GM19099 (cell line): ENCODE data around the gene CAPZA2.

ENCODE experiments used
- POLR2A ChIP-seq: IDR thresholded peaks from 3 replicates; pipeline ENCODE4 v1.6.1; 2011; ENCODE audit warnings: low read depth; ENCODE audit not compliant: insufficient read length; ENCODE audit errors: extremely low read depth

The CAPZA2 gene

DNA sequence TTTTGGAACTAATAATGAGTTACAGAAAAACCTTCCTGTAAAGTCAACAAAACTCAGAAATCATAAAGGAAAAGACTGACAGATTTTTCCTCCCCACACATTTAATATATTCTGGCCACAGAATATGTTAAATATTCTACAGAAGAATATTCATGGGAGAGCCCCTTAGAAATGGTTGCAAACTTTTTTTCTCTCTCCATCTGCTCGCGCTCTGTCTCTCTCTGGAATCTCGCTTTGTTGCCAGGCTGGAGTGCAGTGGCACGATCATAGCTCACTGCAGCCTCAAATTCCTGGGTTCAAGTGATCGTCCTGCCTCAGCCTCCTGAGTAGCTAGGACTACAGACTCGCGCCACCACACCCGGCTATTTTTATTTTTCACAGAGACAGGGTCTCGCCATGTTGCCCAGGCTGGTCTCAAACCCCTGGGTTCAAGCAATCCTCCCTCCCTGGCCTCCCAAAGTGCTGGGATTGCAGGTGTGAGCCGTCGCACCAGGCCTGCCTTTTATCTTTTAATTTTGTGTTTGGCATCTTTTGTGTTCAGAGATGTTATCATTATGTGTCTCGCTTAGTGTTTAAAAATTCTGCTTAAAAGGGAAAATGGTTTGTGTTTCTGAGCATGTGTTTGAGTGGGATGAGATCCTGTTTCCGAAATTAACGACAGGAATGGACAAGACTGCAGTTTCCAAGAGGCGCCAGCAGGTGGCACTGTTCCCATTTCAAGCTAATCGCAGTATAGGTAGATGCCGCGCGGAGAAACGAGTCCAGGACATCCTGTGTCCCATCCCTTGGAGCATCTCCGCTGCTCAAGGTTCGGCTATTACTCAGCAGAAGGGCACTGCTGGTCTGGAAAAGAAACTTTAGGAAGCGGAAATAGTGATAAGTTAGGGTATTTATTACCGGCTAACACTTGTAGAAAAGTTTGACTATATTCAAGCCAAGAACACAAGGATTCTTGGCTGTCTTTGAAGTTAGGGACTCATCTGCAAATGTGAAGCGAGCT is 67.8 kb downstream of the CAPZA2 start:
- no peak for TF ChIP-seq POLR2A

DNA sequence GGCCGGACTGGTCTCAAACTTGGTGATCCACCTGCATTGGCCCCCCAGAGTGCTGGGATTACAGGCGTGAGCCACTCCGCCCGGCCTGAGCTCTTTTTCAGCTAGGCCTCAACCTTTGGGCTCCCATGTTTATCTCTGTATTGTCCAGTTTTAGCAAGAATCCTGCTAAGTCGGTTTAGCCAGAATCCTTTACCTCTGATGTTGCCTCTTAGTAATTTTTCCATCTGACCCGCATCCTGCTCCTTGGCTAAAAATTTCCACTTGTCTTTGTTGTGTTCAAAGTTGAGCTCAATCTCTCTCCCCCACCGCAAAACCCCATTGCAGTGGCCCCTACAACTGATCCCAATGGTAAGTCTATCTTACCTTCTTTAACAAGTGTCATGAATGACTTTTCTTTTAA is 70.2 kb downstream of the CAPZA2 start:
- TF ChIP-seq POLR2A, result no peak

DNA sequence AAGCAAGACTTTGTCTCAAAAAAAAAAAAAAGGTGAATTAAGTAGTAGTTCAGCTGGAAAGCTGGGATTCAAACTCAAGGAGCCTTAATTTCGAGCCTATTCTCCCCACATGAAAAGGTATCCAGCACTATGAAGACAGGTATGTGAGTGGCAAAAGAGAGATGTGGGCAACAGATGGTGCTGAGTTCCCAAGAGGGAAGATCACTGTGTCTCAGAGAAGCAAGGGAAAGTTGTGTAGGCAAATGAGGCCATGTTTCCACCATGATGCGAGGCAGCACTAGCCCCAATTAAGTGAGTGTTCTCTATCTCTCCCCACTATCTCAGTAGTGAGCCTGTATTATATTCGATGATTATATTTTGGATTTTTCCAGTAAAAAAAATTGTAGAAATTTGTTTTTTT is 71.1 kb downstream of the CAPZA2 start:
- TF ChIP-seq POLR2A, result no peak

- TF ChIP-seq POLR2A, result no peak
These were observed 72.2 kb downstream of the CAPZA2 start for GRCh38 chr7:116934580-116934979.

- no peak for TF ChIP-seq POLR2A
These were observed 76.3 kb downstream of the CAPZA2 start for GRCh38 chr7:116938678-116939077.

GRCh38 chr7:116940689-116941370 is 78.4 kb downstream of the CAPZA2 start:
- TF ChIP-seq POLR2A, result no peak

GRCh38 chr7:116942504-116942903 is 80.1 kb downstream of the CAPZA2 start:
- no peak for TF ChIP-seq POLR2A

DNA sequence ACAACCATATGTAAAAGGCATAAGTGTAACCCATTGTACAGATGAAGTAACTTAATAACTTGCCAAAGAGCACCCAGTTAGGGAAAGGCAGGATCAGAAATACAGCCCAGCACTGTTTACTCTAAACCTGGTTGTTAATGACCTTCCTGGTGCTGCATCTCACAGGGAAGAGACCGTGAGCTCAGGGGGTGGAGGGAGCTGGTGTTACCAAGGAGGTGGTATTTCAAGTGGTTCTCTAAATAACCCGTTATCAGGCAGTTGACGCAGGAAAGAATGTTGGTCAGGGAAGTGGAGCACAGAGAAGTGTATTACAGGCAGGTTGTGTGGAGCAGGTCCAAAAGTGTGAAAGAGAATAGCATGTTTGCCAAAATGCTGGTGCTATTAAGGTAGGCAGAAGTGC is 86.5 kb downstream of the CAPZA2 start:
- TF ChIP-seq POLR2A, result no peak

GRCh38 chr7:116949941-116950801 is 87.8 kb downstream of the CAPZA2 start:
- TF ChIP-seq POLR2A, result no peak

DNA sequence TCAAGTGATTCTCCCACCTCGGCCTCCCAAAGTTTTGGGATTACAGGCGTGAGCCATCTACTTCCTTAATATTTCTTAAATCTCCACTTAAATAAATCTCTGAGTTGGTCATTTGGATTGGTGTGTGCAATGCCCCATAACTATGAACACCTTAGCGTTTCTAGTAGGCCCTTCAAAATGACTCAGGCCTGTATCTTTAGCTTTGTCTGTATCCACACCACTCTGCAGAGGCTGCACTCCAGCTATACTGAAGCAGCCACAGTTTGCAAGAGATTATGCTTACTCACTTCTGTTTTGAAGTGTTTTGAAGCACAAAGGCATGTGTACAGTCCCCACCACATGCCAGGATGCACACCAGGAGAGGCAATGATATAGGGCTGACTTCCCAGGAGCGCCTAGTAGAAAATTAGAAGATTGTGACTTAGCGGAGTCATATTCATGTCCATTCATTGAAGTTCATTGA is 88.5 kb downstream of the CAPZA2 start:
- TF ChIP-seq POLR2A, result no peak

DNA sequence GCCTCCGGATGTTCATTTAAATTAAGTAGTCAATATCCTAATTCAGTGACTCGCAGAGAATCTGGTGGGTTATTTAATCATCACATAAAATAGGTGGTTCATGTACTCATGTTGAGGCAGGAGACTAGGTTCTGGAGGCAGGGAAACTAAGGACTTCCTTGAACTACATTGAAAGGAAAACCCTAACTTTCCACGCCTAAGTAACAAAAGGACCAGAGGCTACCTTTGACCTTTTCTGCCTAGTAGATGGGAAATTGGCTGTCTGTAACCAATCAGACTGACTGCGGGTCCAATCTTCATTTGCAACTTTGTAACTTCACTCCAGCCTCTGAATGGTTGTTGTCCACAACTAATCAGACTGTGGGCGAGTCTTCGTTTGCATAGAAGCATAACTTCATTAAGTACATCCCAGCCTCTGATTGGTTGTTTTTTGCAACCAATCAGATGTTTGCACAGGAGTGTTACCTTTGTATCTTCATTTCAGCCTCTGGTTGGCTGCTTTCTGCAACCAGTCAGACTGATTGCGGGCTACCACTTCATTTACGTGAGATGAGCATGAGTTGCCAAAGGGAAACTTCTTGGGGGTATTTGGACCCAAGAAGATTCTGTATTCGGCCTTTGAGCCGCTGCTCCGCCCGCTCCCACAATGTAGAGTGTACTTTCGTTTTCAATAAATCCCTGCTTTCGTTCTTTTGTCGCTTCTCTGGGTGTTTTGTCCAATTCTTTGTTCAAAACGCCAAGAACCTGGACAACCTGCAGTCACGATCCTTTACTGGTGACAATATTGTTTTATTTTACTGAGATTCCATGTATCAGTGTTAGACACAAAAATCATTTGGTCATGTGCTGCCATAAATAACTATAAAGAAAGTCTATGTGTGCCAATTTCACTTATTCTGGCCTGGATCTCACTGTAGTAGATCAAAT is 89.2 kb downstream of the CAPZA2 start:
- no peak for TF ChIP-seq POLR2A

DNA sequence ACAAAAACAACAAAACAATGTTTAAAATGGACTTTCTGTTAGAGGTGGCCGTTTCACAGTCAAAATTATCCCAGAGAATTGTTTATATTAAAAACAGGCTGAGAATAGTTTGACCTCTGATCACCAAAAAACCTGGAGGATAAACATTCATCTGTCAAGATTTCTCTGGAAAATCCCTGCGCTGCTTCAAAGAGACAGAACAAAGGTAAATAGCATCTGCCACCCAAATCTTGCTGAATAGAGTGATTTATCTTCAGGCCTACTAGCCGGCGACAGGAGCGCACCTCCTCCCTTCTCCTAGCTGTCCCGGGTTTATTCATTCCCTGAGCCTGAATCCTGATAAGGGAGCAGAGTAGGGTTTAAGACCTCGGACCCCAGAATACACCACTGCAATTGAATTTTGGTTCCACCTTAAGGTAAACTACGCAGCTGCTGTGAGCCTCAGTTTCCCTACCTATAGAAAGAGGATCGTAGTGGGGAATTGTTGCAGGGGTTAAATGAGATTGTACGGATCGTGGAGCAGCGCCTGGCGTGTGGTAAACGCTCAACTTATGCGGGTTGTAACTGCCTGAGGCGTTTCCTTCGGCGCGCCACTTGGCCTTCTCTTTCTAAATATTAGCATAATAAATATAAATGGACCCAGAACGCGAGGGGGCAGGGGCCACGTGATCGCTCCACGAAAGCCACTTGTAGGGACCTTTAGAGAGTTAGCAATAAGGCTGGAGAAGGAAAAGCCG is 90.4 kb downstream of the CAPZA2 start:
- TF ChIP-seq POLR2A, result no peak

- TF ChIP-seq POLR2A, result no peak
These were observed 91.1 kb downstream of the CAPZA2 start, which contains the start of gene ST7 for GRCh38 chr7:116953372-116953905. Gene ST7, plus strand, starts transcription at chr7:116953501. Its CDS starts 40 bp downstream, at chr7:116953541.
